DMS79 treated with DMSO at 0.1 percent for 48 hours (cell line): ENCODE results near the gene SRSF10.
A peak's percentile ranks its signal among the peaks of the same experiment; 100 is the strongest.
"Not testable (repeated sequence)": the region's sequence is repeated elsewhere in the genome, so short reads cannot be mapped to it uniquely, and the experiment has no call there.

Source experiments
- DNase-seq: peaks from one replicate; lab custom pipeline; 2025; lab: John Stamatoyannopoulos, UW

Gene SRSF10

DNA sequence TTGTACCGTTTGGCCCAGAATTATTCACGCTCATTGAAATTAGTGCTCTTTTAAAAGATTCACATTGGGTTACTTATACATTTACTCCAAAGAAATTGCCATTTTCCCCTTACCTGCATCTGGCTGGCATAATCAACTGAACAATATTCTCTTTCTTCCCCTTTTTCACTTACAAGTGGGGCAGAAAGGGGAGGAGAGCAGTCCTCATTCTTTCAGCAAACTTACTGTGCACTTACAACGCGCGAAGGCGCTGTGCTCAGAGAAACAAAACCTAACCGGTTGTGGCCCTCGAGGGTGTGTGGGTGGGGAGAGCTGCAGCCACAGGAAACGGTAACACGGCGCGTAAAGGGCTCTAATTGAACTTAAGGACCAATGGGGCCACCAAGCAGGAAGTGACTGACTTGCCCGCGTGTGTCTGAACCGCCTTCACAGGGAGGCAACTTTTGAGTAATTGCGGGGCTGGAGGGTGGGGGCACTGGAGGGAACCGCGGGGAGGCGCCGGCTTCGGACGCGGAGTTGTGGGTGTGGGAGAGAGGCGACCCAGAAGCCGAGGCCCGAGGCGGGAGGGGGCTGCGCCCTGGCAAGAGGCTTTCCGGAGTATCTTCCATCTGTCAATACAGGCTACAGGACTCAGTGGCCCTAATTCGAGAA is 21.2 kb downstream of the SRSF10 start:
- DNase-seq: peak; percentile 96

DNA sequence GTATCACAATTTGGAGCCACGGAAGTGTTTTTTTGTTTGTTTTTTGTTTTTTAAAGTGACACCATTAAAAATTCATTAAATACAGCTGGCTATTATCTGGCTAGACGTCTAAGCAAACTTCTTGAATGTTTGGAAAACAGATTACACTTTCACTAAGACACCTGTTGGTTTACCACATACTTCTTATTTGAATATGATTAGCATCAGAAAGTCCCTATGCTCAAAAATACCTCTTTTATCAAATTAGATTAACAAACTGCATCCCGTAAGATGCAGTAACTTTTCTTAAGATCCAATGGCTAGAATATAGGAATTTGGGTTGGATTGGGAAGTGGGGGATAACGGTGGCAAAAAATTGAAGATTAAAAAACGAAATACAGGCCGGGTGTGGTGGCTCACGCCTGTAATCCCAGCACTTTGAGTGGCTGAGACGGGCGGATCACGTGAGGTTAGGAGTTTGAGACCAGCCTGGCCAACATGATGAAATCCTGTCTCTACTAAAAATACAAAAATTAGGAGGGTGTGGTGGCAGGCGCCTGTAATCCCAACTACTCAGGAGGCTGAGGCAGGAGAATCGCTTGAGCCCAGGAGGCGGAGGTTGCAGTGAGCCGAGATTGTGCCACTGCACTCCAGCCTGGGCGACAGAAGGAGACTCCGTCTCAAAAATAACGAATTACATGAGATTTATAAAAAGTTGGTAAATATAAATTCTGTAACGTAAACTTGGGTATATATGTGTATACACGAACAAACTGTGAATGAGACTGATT is 21.9 kb downstream of the SRSF10 start:
- not testable (repeated sequence) for DNase-seq

GRCh38 chr1:23957096-23957495 is 23.0 kb downstream of the SRSF10 start:
- peak; percentile 91 for DNase-seq

GRCh38 chr1:23953020-23953419 is 27.1 kb downstream of the SRSF10 start:
- DNase-seq: no peak

DNA sequence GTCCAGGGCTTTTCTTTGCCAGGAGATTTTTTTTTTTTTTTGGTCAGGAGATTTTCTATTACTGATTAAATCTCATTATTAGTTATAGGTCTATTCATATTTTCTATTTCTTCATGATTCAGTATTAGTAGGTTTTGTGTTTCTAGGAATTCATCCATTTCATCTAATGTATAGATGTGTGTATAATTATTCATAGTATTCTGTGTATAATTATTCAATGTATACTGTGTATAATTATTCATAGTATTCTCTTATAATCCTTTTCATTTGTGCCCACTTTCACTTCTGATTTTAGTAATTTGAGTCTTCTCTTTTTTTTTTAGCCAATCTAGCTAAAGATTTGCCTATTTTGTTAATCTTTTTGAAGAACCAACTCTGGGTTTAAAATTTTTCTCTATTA is 32.8 kb downstream of the SRSF10 start:
- no peak for DNase-seq

GRCh38 chr1:23936481-23937176 is 43.5 kb downstream of the SRSF10 start:
- DNase-seq: no peak

DNA sequence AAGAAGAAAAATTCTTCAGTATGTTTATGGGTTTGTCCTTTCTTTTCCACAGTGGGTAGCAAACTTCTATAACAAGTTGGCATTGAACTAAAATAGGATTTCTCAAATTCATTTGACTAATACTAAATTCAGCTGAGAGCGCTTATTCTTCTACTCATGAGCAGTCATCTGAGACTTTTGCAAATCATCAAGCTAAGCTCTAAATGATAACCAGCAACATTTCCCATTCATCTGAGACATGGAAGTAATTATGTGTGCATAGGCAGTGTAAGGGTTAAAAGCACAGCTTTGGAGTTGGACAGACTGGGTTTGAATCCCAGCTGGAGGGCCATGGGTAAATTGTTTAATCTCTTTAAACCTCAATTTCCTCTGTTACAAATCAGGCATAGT is 48.6 kb downstream of the SRSF10 start:
- no peak for DNase-seq

GRCh38 chr1:23930861-23931490 is 49.2 kb downstream of the SRSF10 start:
- no peak for DNase-seq

DNA sequence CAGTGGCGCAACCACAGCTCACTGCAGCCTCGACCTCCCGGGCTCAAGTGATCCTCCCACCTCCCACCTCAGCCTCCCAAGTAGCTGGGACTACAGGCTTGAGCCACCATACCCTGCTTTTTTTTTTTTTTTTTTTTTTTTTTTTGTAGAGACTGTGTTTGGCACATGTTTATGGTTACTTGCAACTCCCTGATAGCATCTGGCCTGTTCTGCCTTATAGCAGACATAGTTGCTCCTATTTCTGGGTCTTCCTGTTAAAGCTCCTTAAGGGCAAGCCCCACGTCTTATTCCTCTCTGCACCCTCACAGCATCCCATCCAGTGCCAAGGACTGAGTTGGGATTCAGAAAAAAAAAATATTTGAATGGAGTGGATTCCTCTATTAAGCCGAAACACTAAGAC is 49.9 kb downstream of the SRSF10 start:
- no peak for DNase-seq

DNA sequence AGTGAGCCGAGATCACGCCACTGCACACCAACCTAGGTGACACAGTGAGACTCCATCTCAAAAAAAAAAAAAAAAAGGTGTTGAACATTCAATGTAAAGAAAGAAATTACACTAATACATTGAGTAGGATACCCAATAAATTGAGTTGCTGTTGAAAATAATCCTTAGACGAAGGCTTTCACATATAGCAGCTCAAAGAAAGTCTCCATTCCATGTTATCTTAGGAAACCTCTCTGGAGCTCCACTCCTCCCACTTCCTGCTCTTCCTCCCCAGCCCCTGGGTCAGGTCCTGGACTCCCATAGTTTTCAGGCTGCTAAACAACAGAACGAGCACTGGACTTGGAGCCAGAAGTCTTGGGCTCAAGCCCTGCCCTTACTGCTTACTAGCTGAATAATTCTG is 51.3 kb downstream of the SRSF10 start:
- no peak for DNase-seq

DNA sequence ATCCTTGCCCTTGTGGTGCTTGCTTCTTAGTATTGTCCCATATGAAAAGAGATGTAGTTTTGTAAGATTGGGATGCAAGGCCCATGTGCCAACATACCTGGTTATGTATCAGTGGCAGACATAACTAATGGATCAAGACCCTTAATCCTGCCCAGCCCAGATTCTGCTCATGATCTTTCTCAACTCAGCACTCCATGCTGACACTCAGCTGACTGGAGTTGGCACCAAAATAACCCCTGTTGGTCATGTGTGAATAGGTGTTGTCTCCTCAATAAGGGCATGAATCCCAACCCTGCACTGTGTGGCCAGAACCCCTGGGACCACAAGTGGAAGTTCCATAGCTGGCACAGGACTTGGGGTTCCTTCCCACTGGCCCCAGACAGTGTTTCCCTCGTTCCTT is 53.0 kb downstream of the SRSF10 start:
- DNase-seq: no peak

GRCh38 chr1:23925279-23925678 is 54.8 kb downstream of the SRSF10 start:
- DNase-seq: no peak

- DNase-seq: no peak
These were observed 55.5 kb downstream of the SRSF10 start for GRCh38 chr1:23924601-23925000.

DNA sequence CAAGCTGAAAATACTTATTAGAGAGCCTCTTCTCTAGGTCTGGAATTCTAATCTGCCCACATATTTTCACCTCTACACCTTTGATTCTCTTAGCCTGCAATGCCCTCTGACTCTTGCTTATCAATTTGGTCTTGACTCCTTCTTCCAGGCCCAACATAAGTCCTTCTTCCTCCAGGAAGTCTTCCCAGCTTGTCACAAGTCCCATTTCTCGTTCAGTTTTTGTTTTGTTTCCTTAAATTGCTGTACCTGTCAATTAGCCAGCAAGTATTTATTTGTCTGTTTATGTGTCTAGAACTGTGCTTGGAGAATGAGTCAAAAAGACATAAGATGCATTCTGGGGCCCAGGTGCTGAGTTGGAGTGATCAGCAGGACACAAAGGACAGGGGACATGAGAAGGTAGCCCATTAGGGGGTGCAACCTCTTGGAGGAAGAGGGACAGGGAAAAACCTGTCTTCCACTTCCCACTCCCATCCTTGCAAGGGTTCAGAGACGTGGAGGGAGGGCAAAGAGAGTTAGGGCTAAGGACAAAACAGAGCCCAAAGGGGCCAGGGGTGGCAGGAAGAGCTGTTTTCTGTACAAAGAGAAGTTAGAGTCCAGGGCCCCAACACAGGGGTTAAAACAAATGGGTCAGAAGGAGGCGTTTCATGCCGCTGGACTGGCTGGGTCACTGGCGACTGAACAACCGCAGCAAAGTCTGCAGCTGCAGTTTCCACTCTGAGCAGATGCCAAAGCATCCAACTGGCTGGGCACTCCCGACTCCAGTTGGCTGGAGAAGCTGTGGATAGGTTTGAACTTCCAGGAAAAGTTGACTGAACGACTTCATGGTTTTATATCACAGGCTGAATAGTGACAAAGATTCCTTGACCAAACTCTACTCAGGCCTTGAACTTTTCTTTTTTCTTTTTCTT is 56.3 kb downstream of the SRSF10 start:
- no peak for DNase-seq

DNA sequence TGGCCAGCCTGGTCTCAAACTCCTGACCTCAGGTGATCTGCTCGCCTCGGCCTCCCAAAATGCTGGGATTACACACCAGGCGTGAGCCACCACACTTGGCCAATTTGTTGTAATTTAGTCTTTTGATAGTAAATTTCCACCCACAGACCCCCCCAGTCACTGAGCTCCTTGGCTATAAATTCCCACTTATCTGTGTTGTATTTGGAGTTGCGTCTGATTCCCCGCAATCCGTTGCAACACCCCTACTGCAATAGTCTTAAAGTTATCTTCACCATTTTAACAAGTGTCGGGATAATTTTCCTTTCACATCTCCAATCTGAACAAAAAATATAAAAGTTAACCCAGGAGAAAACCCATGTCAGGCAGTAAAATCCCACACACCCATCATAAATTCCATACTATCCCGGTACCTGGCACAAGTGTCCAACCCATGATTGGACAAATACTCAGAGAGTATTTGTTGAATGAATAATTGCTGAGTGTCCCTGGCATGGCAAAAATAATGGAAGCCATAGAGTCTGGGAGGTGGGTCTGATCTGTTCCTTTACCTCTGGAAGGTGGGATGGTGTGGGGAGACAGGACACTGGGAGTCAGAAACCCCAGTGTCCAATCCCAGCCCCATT is 57.7 kb downstream of the SRSF10 start:
- no peak for DNase-seq

DNA sequence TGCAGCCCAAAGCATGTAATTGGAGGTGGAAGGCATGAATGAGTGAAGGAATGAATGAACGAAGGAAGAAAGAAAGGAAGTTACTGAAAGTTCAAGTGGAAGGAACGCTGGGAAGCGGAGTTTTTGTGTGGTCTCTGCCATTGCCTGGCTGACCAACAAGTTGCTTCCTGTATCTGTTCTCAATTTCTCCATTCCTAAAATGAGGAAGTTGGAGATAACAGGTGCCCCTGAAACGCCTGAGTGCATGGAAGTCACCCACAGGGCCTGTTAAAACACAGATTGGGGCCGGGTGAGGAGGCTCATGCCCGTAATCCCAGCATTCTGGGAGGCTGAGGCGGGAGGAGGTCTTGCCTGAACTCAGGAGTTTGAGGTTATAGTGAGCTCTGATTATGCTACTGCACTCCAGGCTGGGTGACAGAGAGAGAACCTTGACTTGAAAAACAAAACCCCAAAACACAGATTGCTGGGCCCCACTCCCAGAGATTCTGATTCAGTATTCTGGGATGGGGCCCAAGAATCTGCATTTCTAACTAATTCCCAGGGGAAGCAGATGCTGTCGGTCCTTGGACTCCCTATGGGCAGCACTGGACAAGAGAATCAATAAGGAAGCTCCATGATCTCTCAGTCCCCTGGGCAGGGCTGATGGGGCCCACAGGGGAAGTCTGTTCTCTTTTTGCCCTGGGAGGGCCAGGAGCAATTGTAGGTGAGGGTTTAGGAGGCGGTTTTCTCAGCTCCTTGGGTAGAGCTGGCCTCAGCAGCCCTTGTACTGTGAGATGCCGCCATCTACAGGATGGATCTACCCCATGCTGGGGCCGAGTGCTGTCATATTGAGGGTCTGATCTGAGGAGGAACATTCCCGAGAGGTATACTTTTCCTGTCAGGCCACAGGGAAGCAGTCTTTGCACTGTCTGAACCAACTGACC is 63.7 kb downstream of the SRSF10 start:
- DNase-seq: peak; percentile 18

GRCh38 chr1:23915466-23915865 is 64.7 kb downstream of the SRSF10 start:
- DNase-seq: no peak

DNA sequence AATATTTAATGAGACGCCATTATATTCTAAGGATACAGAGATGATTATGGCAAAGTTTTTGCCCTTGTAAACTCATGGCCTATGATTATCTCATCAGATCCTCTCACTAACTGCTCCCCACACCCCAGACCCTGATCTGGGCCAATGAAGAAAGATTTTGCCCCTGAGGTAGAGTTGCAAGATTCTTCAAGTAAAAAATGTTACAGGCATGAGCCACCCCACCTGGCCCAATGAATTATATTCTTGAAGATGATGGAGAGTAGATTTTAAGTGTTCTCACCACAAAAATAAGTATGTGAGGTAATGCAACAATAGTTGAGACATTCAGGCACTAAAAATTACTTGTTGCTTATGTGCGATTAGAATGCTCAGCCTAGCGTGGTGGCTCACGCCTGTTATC is 65.2 kb downstream of the SRSF10 start:
- no peak for DNase-seq
